ENCODE measurements around the gene NR2F1-AS1.

DNA sequence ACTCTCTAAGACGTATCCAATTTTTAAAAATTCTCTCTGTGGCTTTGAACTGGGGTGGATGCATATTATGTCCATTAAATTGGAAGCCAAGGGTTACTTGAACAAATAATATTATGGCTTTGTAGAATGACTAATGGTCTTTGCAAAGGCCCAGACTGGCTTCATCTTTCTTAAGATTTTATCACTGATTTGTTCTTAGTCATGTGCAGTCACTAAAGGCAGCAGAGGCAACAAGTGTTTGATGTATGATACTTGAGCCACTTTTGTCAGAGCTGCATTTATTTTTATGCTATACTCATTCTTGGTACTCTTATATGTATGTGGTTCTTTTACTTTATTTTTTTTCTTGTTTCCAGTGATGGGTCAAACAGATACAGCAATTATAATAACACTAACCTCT lies 152.2 kb downstream of the NR2F1-AS1 start:
- no peak for TF ChIP-seq TCF4 (CRISPR knock-in tag; IDR thresholded peaks at IDR 0.05; ENCODE audit: borderline replicate concordance)
- no peak for TF ChIP-seq PATZ1 (CRISPR knock-in tag; IDR thresholded peaks at IDR 0.05; ENCODE audit: borderline replicate concordance)
